Measurements from ENCODE around the gene ARG2.
"Not testable (repeated sequence)": the region's sequence is repeated elsewhere in the genome, so short reads cannot be mapped to it uniquely, and the experiment has no call there.

The ARG2 gene

GRCh38 chr14:67583711-67584644 is 35.7 kb upstream of the ARG2 start:
- in situ Hi-C loops (cut with HindIII; ENCODE audit: low sequenced_read_pairs): loop anchor here (10.0 kb wide), 1 partner anchor 71 kb away; no protein-coding TSS in a partner anchor

GRCh38 chr14:67584978-67585377 is 34.7 kb upstream of the ARG2 start:
- in situ Hi-C loops (cut with HindIII; ENCODE audit: low sequenced_read_pairs): loop anchor here (10.0 kb wide), 1 partner anchor 70 kb away; no protein-coding TSS in a partner anchor

GRCh38 chr14:67586369-67586768 is 33.4 kb upstream of the ARG2 start:
- in situ Hi-C loops (cut with HindIII; ENCODE audit: low sequenced_read_pairs): loop anchor here (10.0 kb wide), 1 partner anchor 68 kb away; no protein-coding TSS in a partner anchor

- in situ Hi-C loops (cut with HindIII; ENCODE audit: low sequenced_read_pairs): loop anchor here (10.0 kb wide), 1 partner anchor 66 kb away; no protein-coding TSS in a partner anchor
Observed at GRCh38 chr14:67589204-67589770, 30.4 kb upstream of the ARG2 start.

DNA sequence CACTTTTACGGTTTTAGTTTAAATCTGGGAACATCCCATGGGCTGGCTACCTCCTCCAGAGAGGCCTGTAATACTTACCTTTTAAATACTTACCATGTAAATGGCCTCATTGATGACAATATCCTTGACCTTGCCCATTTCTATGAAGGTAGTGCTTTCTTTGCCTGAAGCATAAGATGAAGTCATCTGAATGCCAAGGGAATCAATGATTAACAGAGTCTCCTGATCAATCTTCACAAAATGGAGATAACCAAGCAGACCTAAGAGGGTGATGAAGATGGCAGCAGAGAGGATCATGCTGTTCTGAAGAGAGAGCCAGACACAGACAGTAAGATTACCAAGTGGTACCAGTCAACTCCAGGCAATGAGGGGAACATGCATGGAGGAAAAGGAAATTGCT is 26.1 kb upstream of the ARG2 start:
- in situ Hi-C loops (cut with HindIII; ENCODE audit: low sequenced_read_pairs): not testable (repeated sequence)

- in situ Hi-C loops (cut with HindIII; ENCODE audit: low sequenced_read_pairs): no loop called here
Observed at GRCh38 chr14:67595392-67595791, 24.3 kb upstream of the ARG2 start.

DNA sequence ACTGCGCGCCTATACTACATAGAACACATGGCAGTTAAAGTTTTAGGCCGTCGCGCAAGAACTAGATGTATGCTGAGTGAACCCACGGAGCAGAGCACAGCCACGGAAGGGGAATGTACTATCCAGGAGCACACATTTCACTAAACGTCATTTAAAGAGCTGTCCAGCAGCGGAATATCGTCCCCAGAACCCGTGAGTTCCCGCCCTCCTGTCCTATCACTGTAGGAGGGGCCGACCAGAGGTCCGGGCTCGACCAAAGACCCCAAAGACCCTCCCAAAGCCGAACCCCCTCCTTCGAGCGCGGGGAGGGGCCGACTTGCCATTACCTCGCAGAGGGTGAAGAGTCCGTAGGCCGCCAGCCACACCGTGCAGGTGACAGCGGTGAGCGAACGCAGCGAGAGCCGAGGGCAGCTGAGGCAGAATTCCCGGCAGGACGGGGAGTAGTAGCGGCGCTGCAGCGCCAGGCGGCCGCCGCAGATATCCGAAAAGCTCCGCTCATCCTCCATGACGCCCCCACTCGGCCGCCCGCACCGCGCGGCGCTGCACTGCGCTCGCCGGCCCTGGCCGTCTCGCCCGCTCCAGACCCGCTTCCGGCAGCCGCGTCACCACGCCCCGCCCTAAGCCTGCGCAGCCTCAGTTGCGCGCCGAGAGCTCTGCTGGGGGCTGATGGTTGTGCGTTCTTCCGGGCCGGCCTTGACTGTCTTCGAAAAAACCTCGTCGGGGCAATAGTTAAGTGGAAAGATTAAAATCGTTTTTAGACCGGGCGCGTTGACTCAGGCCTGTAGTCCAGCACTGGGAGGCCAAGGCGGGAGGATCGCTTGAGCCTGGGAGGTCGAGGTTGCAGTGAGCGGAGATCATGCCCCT is 19.8 kb upstream of the ARG2 start, which contains the start of gene PIGH:
TSS of gene PIGH (minus strand) at position 571 of the 864 bp plus-strand sequence. CDS start at position 506, 65 bp downstream.
- in situ Hi-C loops (cut with HindIII; ENCODE audit: low sequenced_read_pairs): no loop called here

GRCh38 chr14:67600562-67600974 is 19.2 kb upstream of the ARG2 start:
- in situ Hi-C loops (cut with HindIII; ENCODE audit: low sequenced_read_pairs): not testable (repeated sequence)

- in situ Hi-C loops (cut with HindIII; ENCODE audit: low sequenced_read_pairs): no loop called here
Observed at GRCh38 chr14:67602076-67602475, 17.6 kb upstream of the ARG2 start.

DNA sequence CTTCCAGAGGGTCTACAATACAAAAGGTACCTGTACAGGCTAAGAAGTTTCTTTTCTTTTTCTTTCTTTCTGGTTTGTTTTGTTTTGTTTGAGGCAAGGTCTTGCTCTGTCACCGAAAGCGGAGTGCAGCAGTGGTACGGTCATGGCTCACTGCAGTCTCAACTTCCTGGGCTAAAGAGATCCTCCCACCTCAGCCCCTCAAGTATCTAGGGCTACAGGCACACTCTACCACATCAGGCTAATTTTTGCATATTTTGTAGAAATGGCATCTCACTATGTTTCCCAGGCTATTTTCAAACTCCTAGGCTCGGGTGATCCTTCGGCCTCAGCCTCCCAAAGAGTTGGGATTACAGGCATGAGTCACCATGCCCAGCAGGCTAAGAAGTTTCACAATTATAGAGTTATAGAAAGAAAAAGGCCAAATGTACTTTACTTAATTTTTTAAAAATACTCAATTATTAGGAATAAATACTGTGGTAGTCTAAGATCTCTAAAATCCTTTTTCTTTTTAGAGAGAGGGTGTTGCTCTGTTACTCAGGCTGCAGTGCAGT is 16.6 kb upstream of the ARG2 start:
- in situ Hi-C loops (cut with HindIII; ENCODE audit: low sequenced_read_pairs): no loop called here

- in situ Hi-C loops (cut with HindIII; ENCODE audit: low sequenced_read_pairs): no loop called here
Observed at GRCh38 chr14:67607646-67608045, 12.1 kb upstream of the ARG2 start.

DNA sequence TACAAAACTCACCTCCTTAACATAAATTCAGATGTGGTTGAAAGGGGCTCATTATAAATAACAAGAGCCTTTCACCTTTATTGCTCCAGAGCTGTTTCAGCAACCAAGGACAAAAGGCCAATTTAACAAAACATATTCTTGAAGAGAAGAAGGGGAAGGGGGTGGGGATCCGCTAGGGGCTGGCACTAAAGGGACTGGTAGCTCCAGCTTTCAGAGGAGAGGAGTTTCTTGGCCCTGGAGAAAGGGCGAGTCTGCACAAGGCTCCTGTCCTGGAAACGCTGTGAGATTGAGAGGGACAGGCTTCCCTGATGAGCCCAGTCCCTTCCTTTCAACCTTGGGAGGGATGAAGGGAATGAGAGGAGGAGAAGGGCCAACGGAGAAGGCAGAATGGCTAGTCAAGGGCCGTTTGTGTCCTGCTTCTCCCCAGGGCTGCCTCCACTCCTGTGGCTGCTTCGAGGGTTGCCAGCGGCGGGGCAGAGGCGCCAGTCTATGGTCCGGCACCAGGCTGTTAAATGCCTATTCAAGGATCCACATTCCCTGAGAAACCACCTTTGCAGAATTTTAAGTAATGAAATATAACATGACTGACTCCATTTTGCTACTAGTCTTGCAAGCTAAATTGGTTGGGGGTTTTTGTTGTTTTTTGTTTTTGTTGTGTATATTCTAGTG is 9.9 kb upstream of the ARG2 start:
- in situ Hi-C loops (cut with HindIII; ENCODE audit: low sequenced_read_pairs): no loop called here

- in situ Hi-C loops (cut with HindIII; ENCODE audit: low sequenced_read_pairs): no loop called here
Observed at GRCh38 chr14:67610491-67610890, 9.2 kb upstream of the ARG2 start.

- in situ Hi-C loops (cut with HindIII; ENCODE audit: low sequenced_read_pairs): no loop called here
Observed at GRCh38 chr14:67618617-67619063, 1.1 kb upstream of the ARG2 start.

DNA sequence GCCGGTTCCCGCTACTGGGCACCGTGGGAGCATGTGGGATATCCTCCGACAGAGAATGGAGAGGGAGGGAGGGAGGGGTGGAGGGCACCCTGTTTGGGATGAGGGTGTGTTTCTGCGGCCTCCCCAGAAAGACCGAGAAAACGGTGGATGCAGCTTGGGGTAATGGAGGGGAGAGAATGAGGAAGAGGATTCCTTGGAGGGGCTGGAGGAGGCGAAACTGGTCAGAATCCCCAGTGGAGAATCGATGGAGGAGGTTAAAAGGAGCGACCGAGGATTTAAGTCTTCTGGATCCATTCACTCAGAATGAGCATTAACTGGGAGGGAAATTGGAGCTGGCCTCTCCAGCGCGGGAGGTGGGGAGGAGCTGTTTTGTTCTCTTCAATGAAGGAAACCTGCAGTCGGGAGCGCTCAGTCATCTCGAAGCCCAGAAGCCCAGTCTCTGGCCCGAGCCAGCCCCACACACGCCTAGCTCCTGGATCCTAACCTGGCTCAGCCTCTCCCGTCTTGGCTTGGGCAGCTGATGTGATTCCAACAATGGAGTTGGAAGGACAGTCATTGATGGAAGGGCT is 581 bp downstream of the ARG2 start:
- in situ Hi-C loops (cut with HindIII; ENCODE audit: low sequenced_read_pairs): no loop called here

GRCh38 chr14:67622675-67623074 is 3.0 kb downstream of the ARG2 start:
- in situ Hi-C loops (cut with HindIII; ENCODE audit: low sequenced_read_pairs): no loop called here

GRCh38 chr14:67623114-67623513 is 3.4 kb downstream of the ARG2 start:
- in situ Hi-C loops (cut with HindIII; ENCODE audit: low sequenced_read_pairs): no loop called here

DNA sequence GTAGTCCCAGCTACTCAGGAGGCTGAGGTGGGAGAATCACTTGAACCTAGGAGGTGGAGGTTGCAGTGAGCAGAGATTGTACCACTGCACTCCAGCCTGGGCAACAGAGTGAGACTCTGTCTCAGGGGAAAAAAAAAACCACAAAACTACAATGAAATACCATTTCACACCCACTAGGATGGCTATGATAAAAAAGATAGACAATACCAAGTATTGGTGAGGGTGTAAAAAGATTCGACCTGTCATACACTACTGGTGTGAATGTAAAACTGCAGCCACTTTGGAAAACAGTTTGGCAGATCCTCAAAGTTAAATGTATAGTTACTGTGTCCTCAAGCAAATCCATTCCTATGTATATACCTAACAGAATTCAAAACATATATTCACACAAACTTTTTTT is 6.4 kb downstream of the ARG2 start:
- in situ Hi-C loops (cut with HindIII; ENCODE audit: low sequenced_read_pairs): not testable (repeated sequence)

GRCh38 chr14:67627519-67627918 is 7.8 kb downstream of the ARG2 start:
- in situ Hi-C loops (cut with HindIII; ENCODE audit: low sequenced_read_pairs): no loop called here

- in situ Hi-C loops (cut with HindIII; ENCODE audit: low sequenced_read_pairs): no loop called here
Observed at GRCh38 chr14:67630186-67630585, 10.5 kb downstream of the ARG2 start.
